ENCODE data around the gene ABCB1. TPM values are rescaled to one million over a fixed set of nuclear protein-coding genes. Genes with fewer than 3 reads are reported as not detected.

The ABCB1 gene
- total and polyA plus RNA-seq, 12 donors: 1.3 to 7.1 (median 2.7) TPM

GRCh38 chr7:87592300-87592699 lies 8.4 kb downstream of the ABCB1 start:
- Histone ChIP-seq H3K9me3 (no peaks in the 10 kb centered on the region), H3K4me3 (no peak overlapping the region), H3K27me3 (no peaks in the 10 kb centered on the region), H3K4me1 (no peaks in the 10 kb centered on the region), H3K36me3 (no peaks in the 10 kb centered on the region), H3K27ac (no peak overlapping the region)
- DNase-seq (no peak), ATAC-seq (no peak)
- 93 to 100% methylated on average over 1 of the region's 1 CpG for WGBS, 2 donors
- no peak for TF ChIP-seq CTCF (IDR thresholded peaks at IDR 0.05)
- intact Hi-C loops (cut with DNase I): no loop called here

- intact Hi-C loops (cut with DNase I): no loop called here
- Histone ChIP-seq H3K4me3 (no peak overlapping the region), H3K4me1 (no peaks in the 10 kb centered on the region), H3K27ac (no peak overlapping the region), H3K36me3 (no peaks in the 10 kb centered on the region), H3K9me3 (no peaks in the 10 kb centered on the region), H3K27me3 (no peaks in the 10 kb centered on the region)
- WGBS, 2 donors: 75 to 82% methylated on average over 5 of the region's 5 CpGs
- no peak for TF ChIP-seq CTCF (IDR thresholded peaks at IDR 0.05)
- ATAC-seq (no peak), DNase-seq (no peak)
Observed at GRCh38 chr7:87591211-87591610, 9.5 kb downstream of the ABCB1 start.

- no peaks in the 10 kb centered on the region for H3K36me3 ChIP-seq
- H3K4me3 ChIP-seq: no peak overlapping the region
- H3K4me1 ChIP-seq: no peaks in the 10 kb centered on the region
- ATAC-seq: no peak
- no peaks in the 10 kb centered on the region for H3K9me3 ChIP-seq
- no peak for DNase-seq
- no peak overlapping the region for H3K27ac ChIP-seq
- no peaks in the 10 kb centered on the region for H3K27me3 ChIP-seq
- intact Hi-C loops (cut with DNase I): no loop called here
- no peak for TF ChIP-seq CTCF (IDR thresholded peaks at IDR 0.05)
Observed at GRCh38 chr7:87590578-87590977, 10.1 kb downstream of the ABCB1 start.

- H3K9me3 ChIP-seq: no peaks in the 10 kb centered on the region
- H3K36me3 ChIP-seq: no peaks in the 10 kb centered on the region
- 55 to 73% methylated on average over 1 of the region's 1 CpG for WGBS, 2 donors
- no peak for TF ChIP-seq CTCF (IDR thresholded peaks at IDR 0.05)
- DNase-seq: no peak
- H3K4me3 ChIP-seq: no peak overlapping the region
- no peaks in the 10 kb centered on the region for H3K27me3 ChIP-seq
- intact Hi-C loops (cut with DNase I): no loop called here
- no peak for ATAC-seq
- no peaks in the 10 kb centered on the region for H3K4me1 ChIP-seq
- H3K27ac ChIP-seq: no peak overlapping the region
Observed at GRCh38 chr7:87589631-87590030, 11.1 kb downstream of the ABCB1 start.

- no peaks in the 10 kb centered on the region for H3K9me3 ChIP-seq
- no peaks in the 10 kb centered on the region for H3K36me3 ChIP-seq
- ATAC-seq: no peak
- peaks cover 0 to 6% (median 0%) of the 10 kb centered on the region in 7 donors for H3K27me3 ChIP-seq
- DNase-seq: no peak
- no peak for TF ChIP-seq CTCF (IDR thresholded peaks at IDR 0.05)
- no peaks in the 10 kb centered on the region for H3K4me1 ChIP-seq
- intact Hi-C loops (cut with DNase I): no loop called here
- 55 to 62% methylated on average over 3 of the region's 3 CpGs for WGBS, 2 donors
- no peak overlapping the region for H3K4me3 ChIP-seq
- H3K27ac ChIP-seq: no peak overlapping the region
Observed at GRCh38 chr7:87581723-87582122, 19.0 kb downstream of the ABCB1 start.
